Measurements from ENCODE around the gene IL6ST.
A peak's percentile ranks its signal among the peaks of the same experiment; 100 is the strongest.
"Not testable (repeated sequence)": the region's sequence is repeated elsewhere in the genome, so short reads cannot be mapped to it uniquely, and the experiment has no call there.

Gene IL6ST

DNA sequence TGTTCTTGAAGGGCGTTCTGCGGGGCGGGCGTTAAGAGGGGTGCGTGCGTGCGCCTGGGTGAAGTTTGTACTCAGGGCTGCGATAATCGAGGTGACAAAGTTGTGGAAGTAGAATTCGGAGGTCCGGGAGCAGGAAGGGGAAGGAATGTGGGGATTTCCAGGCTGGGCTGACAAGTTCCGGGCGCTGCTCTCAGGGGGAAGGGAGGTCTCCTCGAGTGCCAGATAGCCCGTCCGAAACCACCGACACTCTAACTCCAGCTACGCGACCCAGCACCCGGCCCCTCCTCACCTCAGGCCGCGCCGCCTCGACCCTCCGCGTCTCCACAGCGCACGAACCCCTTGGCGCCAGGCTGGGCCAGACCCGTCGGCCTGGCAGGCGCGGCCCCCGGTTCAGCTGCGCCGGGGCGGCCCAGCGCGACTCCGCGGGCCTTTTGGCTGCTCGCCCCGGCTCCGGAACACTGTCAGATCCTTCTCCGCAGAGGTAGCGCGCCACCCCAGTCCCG, at the start of gene IL6ST:
Gene IL6ST, minus strand, starts transcription at position 469 of the 503 bp plus-strand sequence. CDS start 18,685 bp downstream, outside the sequence.
- DNase-seq (ENCODE audit: low spot score) = peak; percentile 52

DNA sequence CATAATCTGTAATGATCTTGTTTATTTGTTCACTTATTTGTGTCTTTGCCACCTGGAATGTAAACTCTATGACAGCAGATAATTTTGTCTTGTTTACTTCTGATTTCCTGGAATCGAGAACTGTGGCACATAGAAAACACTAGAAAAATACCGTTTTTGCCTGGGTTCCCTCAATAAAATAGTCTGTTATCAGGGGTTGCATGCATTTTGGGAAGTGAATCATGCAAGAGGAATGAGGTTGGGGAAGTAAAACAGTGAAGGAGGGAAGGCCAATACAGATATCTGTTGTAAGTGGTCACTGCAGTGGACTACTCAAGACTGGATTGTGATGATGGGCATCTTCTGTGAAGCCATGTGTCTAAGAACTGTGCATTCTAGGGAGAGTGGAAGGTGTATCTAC, 45.2 kb upstream of the IL6ST start:
- DNase-seq (ENCODE audit: low spot score) = no peak

DNA sequence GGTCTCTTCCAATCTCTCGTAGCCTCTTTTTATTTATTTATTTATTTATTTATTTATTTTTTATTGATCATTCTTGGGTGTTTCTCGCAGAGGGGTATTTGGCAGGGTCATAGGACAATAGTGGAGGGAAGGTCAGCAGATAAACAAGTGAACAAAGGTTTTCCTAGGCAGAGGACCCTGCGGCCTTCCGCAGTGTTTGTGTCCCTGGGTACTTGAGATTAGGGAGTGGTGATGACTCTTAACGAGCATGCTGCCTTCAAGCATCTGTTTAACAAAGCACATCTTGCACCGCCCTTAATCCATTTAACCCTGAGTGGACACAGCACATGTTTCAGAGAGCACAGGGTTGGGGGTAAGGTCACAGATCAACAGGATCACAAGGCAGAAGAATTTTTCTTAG, 43.4 kb upstream of the IL6ST start:
- DNase-seq (ENCODE audit: low spot score) = not testable (repeated sequence)

DNA sequence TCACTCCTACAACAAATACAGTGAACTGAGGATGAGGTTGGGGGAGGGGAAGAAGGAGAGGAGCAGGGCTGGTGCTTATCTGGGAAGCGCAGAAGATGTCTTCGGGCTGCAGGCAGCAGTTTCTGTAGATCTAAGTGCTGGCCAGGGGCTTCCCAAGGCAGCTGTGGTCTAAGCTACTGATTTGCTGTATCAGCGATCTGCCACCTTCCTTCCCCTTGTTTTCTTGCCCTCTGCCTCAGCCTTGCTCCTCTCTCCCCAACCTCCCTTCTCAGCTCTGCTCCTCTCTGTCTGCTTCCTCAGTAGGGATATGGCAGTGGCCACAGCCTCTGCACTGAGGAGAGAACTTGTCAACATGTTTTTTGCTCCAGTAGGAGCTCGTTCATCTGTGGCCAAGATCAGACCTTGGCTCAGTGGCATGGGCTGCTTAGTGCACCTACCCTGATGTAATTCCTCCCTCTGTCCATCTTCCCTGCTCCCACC, 42.8 kb upstream of the IL6ST start:
- DNase-seq (ENCODE audit: low spot score) = no peak

DNA sequence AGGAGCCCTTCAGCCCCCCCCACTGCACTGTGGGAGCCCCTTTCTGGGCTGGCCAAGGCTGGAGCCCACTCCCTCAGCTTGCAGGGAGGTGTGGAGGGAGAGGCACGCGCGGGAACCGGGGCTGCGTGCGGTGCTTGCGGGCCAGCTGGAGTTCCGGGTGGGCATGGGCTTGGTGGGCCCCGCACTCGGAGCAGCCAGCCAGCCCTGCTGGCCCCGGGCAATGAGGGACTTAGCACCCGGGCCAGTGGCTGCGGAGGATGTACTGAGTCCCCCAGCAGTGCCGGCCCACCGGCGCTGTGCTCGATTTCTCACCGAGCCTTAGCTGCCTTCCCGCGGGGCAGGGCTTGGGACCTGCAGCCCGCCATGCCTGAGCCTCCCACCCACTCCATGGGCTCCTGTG, 40.6 kb upstream of the IL6ST start:
- not testable (repeated sequence) for DNase-seq (ENCODE audit: low spot score)

DNA sequence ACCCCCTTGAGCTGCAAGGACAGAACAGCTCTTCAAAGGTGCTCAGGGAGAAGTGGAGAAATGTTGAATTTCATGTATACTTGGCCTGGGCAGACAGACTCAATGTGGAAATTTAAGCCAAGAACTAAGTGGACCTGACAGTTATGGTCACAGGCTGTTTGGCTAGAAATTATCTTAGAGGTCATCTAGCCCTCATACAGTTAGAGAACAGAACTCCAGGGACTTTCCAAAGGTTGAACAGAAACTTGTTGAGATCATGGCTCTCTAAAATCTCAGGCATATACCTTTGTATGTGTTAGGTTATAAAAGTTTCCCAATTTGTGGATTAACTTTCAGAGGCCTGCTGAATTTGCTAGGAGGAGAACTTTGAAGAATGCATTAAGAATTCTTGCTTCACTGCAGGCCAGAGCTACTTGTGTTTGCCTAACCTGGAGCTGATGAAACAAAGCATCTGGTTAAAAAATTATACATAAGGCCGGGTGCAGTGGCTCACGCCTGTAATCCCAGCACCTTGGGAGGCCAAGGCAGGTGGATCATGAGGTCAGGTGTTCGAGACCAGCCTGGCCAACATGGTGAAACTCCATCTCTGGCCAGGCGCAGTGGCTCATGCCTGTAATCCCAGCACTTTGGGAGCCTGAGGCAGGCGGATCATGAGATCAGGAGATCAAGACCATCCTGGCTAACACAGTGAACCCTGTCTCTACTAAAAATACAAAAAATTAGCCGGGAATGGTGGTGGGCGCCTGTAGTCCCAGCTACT, 35.3 kb upstream of the IL6ST start:
- not testable (repeated sequence) for DNase-seq (ENCODE audit: low spot score)

DNA sequence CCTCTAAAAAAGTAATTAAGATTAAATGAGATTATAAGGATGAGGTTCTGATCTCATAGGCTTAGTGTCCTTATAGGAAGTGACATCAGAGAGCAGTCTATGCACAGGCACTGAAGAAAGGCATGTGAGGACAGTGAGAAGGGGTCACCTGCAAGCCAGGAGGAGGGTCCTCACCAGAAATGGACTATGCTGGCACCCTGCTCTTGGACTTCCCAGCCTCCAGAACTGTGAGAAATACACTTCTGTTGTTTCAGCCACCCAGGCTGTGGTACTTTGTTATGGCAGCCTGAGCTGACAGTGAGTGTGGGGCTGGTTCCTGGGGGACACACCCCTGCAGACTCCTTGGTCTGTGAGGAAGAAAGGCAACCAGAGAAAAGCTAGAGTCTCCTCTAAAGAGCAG, 34.7 kb upstream of the IL6ST start:
- no peak for DNase-seq (ENCODE audit: low spot score)

DNA sequence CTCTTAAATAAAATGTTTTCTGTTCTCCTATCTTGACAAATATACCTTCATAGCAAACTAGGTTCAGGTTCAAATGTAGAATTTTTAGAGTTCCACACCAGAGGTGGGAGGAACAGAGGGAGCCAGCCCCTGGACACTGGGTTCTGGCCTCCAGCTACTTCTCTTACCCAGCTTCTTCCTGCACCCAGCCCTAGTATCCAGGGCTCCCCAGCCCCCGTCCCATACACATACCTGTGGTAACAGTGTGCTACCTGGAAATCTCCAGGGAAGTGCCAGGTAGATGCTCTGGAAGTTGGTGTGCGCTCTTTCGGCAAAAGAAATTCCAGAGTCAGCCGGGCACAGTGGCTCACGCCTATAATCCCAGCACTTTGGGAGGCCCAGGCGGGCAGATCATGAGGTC, 33.9 kb upstream of the IL6ST start:
- no peak for DNase-seq (ENCODE audit: low spot score)

DNA sequence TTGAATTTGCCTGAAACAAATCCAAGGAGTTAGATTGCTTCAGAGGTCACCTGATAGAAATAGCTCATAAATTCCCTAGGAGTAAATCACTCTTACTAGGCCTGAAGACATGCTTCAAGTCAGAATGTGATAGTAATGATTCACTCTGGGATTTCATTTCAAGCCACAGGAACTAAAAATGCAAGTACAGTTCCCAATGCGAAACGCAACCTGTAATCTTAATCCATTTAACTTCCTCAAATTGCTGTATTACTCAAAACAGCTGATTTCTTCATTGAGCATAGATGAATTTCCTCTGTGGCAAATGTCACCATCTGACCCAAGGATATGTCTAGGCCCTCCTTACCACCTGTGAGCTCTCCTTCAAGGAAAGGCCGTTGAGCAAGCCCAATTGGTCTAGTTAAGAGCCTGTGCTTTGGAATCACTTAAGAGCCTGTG, 32.1 kb upstream of the IL6ST start:
- DNase-seq (ENCODE audit: low spot score) = peak; percentile 61

DNA sequence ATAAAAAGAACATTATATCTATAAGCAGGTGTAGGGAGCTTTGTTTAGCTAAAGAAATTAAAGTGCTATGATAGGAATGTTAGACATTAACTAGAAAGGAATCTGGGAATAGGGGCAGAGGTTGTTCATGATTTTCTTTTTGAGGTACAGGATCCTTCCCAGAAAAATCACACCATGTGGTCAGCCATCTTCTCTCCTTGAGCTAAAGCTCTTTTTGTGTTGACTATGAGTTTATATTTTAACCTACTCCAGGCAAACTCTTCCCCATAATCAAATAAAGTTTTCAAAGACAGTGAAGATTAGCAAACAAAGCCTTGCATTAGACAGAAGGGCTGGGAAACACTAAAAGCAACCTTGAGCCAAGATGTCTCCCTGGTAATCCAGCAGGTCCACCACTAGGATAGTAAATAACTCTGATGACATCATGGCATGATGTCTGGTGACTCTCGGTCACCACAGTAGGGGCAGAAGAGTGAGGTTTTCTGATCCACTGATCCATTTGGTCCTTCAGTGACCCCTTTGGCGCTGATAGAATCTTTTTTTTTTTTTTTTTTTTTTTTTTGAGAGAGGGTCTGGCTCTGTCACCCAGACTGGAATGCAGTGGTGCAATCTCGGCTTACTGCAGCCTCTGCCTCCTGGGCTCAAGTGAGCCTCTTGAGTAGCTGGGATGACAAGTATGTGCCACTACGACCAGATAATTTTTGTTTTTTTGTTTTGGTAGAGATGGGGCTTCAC, 30.6 kb upstream of the IL6ST start:
- peak; percentile 26 for DNase-seq (ENCODE audit: low spot score)

DNA sequence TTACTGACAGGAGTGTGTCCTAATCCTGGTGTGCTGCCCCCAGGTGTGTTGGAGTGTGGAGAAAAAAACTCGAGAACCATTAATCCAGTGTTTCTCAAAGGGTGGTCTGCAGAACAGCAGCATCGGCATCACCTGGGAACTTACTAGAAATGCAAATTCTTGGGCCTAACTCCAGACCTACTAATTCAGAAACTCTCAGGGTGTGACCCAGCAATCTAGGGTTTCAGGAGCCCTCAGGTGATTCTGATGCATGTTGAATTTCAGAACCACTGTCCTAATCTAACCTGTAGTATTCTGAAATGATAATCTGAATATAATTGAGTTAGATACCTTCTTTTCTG, 30.0 kb upstream of the IL6ST start:
- DNase-seq (ENCODE audit: low spot score) = no peak

DNA sequence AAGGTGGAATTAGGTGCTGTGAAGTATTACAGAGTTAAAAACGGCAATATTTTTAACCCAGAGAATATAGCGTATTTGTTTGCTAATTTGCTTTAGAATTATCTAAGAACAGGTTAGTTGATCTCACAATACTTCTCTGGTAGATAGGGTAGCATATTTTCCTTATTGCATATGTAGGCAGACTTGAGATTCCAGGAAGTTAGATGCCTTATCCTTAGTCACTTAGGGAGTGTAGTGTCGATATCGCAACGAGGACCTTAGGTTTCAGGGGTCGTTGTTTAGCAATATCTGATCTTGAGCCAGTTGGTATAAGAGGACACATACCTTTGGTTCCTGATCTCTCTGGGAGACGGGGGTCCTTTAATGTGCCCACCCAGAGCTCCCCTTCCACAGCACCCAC, 28.5 kb upstream of the IL6ST start:
- no peak for DNase-seq (ENCODE audit: low spot score)

DNA sequence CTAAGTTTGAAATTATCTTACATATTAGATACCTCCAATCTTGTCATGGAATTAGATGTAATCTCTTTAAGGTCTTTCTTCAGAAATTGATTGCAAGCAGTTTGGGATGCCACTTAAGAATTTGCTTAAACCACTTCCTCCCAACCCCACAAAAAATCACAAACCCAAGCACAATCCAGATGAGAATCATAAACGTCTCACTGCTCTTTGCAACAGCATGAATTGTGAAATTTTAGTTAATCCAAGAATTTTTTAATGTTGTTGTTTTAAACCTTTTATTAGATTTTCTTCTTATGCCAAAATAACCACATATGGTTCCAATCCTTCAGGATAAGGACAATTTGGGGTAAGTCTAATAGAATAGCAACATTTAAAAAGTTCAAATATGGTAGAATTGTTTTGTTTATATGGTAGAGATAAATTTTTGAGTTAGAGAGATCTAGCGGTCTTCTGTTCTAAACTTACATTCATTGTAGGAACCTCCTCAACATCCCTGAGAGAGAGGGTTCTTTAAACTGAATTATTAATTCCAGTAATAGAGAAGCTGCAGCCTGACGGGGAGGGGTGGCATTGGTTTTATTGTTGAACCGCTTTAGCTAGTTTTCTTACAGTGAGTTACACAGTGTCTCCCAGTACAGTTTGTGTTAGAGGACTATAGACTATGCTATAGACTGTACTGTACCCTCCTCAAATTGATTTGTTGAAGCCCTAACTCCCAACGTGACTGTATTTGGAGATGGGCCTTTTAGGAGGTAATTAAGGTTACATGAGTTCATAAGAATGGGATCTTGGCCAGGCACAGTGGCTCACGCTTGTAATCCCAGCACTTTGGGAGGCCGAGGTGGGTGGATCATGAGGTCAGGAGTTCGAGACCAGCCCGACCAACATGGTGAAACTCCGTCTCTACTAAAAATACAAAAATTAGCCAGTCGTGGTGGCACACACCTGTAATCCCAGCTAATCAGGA, 24.8 kb upstream of the IL6ST start:
- peak; percentile 42 for DNase-seq (ENCODE audit: low spot score)

DNA sequence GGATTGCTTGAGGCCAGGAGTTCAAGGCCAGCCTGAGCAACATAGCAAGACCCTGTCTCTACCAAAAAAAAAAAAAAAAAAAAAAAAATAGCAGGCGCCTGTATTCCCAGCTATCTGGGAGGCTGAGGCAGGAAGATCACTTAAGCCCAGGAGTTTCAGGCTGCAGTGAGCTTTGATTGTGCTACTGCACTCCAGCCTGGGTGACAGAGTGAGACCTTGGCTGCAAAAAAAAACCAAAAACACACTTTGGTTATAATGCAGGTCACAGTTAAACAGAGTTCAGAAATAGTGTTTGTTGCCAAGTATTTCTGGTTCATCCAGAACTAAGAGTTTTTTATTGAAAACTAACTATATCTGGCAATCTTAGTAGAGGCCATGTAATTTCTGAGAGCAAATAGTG, 24.1 kb upstream of the IL6ST start:
- DNase-seq (ENCODE audit: low spot score) = no peak

DNA sequence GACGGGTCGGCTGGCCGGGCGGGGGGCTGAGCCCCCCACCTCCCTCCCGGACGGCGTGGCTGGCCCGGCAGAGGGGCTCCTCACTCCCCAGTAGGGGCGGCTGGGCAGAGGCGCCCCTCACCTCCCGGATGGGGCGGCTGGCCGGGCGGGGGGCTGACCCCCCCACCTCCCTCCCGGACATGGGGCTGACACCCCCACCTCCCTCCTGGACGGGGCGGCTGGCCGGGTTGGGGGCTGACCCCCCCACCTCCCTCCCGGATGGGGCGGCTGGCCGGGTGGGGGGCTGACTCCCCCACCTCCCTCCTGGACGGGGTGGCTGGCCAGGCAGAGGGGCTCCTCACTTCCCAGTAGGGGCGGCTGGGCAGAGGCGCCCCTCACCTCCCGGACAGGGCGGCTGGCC, 19.9 kb upstream of the IL6ST start:
- not testable (repeated sequence) for DNase-seq (ENCODE audit: low spot score)

DNA sequence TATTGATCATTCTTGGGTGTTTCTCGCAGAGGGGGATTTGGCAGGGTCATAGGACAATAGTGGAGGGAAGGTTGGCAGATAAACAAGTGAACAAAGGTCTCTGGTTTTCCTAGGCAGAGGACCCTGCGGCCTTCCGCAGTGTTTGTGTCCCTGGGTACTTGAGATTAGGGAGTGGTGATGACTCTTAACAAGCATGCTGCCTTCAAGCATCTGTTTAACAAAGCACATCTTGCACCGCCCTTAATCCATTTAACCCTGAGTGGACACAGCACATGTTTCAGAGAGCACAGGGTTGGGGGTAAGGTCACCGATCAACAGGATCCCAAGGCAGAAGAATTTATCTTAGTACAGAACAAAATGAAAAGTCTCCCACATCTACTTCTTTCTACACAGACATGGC, 19.2 kb upstream of the IL6ST start:
- not testable (repeated sequence) for DNase-seq (ENCODE audit: low spot score)

DNA sequence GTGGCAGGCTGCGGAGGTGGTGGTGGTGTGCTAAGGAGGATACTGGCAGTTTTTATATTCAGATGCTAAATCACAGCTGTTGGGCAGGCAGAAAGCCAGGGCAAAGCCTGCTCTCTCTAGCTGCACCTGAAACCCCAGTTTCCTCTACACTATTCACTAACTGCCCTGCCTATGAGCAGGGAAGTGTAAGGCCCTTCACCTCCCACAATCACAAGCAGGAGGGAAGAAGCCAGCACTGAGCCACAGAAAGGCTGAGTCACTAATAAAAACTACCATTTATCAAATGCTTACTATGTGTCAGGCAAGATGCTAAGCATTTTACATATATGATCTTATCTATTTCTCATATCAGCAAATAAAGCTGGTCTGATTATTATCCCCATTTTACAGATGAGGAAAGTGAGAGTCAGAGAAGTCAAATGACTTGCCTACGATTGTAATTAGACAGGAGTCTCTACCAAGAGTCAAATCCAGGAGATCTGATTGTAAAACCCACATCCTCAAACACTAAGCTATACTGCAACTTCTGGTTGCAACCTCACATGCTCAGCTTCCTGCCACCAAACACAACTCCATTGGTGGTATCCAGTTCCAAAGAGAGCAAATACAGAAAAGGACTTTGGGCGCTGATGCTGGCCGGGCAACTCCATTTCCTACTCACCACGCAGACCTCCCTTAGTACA, 17.7 kb upstream of the IL6ST start:
- peak; percentile 13 for DNase-seq (ENCODE audit: low spot score)

DNA sequence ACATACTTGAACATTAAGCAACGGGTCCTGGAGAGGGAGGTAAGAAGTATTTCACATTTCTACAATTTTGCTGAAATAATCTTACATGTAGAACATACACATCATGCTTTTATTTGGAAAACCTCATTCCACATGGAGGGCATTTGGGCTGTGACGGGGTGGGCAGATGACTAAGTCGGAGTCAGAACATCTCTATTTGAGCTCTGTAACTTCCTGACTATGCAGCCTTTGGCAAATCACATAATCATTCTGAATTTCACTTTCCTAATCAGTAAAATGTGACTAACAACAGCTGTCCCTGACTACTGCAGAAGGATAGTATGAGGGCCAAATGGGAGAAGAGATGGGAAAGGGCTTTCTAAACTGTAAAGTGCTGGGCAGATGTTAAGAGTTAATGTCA, 17.1 kb upstream of the IL6ST start:
- DNase-seq (ENCODE audit: low spot score) = peak; percentile 72

DNA sequence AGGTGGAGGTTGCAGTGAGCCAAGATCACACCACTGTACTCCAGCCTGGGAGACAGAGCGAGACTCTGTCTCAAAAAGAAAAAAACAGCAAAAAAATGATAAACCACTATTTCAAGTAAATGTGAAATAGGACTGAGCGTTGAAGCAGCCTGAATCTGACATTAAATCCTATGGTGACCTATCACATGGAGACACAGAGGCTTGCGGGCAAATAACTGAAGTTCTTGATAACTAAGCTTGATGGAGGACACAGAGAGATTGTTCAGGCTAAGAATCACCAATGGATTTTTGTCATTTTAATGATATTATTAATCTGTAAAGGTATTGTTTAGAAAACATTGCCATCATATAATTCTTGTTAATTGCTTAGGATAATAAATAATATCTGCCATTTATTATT, 15.7 kb upstream of the IL6ST start:
- DNase-seq (ENCODE audit: low spot score) = no peak

DNA sequence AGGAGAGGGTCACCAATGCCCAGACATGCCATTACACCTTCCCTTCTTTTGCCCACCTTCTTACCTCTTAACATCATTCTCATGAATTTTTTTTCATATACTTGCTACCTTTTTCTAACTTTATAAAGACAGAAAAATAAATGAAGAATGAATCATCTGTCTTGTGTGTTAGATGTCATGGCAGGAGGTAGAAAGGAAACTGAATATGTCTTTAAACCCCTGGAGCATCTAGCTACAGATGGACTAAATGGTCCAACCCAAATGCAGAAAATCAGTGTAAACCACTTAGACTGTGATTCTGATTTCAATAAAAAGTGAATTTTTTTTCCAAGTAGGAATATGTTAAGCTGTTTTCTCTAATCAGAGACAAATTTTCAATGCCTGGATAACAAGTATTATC, 11.8 kb upstream of the IL6ST start:
- DNase-seq (ENCODE audit: low spot score) = no peak

DNA sequence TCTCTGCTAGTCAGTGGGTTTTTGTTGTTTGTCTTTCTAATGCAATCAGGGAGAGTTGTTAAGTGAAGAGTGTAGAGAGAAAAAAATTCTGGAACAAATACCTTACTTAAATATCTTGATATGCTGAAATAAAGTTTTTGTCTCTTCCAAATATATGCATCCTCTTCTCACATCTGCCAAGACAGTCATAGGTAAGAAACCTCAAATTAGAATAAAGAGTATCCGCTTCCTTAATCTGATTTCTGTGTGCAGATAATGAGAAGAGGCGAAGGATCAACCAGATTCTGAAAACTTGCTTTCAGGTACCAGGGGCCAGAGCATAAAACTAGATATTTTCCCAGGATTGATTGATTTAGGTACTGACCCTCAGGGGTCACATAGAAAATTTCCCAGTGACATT, 11.3 kb upstream of the IL6ST start:
- DNase-seq (ENCODE audit: low spot score) = no peak

DNA sequence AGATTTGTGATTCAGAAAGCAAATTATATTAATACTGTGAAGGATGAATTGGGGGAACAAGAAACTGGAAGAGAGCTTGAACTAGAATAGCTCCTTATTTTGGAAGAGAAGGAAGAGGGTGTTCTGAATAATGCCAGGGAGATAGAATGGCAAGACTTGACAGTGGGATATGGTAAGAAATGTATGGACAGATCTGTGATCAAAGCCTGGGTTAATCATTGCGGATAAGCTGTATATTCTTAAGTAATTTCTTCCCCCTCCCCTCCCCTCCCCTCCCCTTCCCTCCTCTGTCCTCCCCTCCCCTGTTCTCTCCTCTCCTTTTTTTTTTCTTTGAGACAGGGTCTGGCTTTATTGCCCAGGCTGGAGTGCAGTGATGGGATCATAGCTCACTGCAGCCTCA, 10.1 kb upstream of the IL6ST start:
- no peak for DNase-seq (ENCODE audit: low spot score)

All from AG08395 (cell line).